ENCODE data around the gene ANKRD53. TPM values are rescaled to one million over a fixed set of nuclear protein-coding genes. Genes with fewer than 3 reads are reported as not detected.

Gene ANKRD53
- total RNA-seq, 2 donors from 2014 or later: 0.78 to 1.7 TPM

- TF ChIP-seq CTCF (IDR thresholded peaks at IDR 0.05): no peak
These were observed 18.3 kb upstream of the ANKRD53 start for GRCh38 chr2:70959851-70960832.

GRCh38 chr2:70960833-70961647 is 17.4 kb upstream of the ANKRD53 start:
- Histone ChIP-seq H3K4me3 (no peak overlapping the region), H3K4me1 (peaks cover 0 to 8% of the 10 kb centered on the region in 2 donors), H3K9me3 (no peaks in the 10 kb centered on the region), H3K36me3 (no peaks in the 10 kb centered on the region), H3K27ac (no peak overlapping the region), H3K27me3 (peaks cover 0 to 5% of the 10 kb centered on the region in 2 donors)
- TF ChIP-seq CTCF (IDR thresholded peaks at IDR 0.05): no peak
- DNase-seq (ENCODE audit: low spot score): peak; percentile 55

More at GRCh38 chr2:70959851-70960832, 18.3 kb upstream of the ANKRD53 start:
- Histone ChIP-seq H3K4me1 (peaks cover 0 to 8% of the 10 kb centered on the region in 2 donors), H3K27me3 (peaks cover 0 to 5% of the 10 kb centered on the region in 2 donors), H3K27ac (no peak overlapping the region), H3K9me3 (no peaks in the 10 kb centered on the region), H3K4me3 (no peak overlapping the region), H3K36me3 (no peaks in the 10 kb centered on the region)
- peak; percentile 36 for DNase-seq (ENCODE audit: low spot score)

- Histone ChIP-seq H3K9me3 (no peaks in the 10 kb centered on the region), H3K36me3 (no peaks in the 10 kb centered on the region), H3K27me3 (peaks cover 0 to 5% of the 10 kb centered on the region in 2 donors), H3K4me3 (no peak overlapping the region), H3K27ac (no peak overlapping the region), H3K4me1 (peaks cover 0 to 8% of the 10 kb centered on the region in 2 donors)
- no peak for DNase-seq (ENCODE audit: low spot score)
- TF ChIP-seq CTCF (IDR thresholded peaks at IDR 0.05): no peak
These were observed 16.8 kb upstream of the ANKRD53 start for GRCh38 chr2:70961648-70961994.

- DNase-seq (ENCODE audit: low spot score): peak; percentile 50
- H3K4me3 ChIP-seq: no peak overlapping the region
- H3K4me1 ChIP-seq: peaks cover 0 to 8% of the 10 kb centered on the region in 2 donors
- H3K36me3 ChIP-seq: no peaks in the 10 kb centered on the region
- H3K27ac ChIP-seq: no peak overlapping the region
- TF ChIP-seq CTCF (IDR thresholded peaks at IDR 0.05): no peak
- H3K9me3 ChIP-seq: no peaks in the 10 kb centered on the region
- peaks cover 0 to 5% of the 10 kb centered on the region in 2 donors for H3K27me3 ChIP-seq
These were observed 16.1 kb upstream of the ANKRD53 start for GRCh38 chr2:70962211-70962884.
